ENCODE results near the gene DRAM1.

DNA sequence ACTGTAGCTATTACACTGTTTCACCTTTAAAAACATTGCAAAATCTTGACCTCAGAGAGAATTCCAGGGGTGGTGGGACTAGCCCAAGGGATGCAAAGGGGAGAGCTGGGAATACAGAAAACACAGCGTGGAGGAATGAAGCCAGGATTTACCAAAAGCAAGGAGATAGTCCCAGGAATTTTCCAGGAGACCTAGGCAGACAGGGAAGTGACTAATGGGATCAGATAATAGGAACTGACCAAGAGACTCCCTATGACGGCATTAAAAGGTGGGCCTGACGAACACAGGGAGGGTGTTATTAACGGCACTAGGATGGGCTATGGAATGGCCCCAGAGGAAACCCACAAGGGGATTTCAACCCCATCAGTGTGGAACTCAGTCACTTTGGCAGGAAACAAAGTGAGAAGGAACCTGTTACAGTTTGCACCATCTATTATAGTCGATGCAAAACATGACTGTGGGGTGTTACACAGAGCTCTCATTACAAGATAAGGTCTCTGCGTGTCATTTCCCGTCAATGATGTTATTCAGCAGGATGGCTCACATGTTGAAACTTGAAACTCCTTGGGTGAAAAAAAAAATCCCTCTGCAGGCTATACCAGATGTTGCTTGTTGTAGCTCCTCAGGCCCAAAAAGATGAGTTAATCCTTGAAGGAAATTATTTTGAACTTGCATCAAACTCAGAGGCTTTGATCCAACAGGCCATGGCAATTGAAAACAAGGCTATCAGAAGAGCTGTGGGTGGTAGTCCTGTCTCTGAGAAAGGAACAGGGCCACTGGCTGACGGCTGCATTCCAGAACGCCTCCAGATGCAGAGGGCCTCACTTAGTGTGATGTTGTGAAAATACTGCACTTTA is 58.7 kb downstream of the DRAM1 start:
- TF ChIP-seq, protein P1, sequence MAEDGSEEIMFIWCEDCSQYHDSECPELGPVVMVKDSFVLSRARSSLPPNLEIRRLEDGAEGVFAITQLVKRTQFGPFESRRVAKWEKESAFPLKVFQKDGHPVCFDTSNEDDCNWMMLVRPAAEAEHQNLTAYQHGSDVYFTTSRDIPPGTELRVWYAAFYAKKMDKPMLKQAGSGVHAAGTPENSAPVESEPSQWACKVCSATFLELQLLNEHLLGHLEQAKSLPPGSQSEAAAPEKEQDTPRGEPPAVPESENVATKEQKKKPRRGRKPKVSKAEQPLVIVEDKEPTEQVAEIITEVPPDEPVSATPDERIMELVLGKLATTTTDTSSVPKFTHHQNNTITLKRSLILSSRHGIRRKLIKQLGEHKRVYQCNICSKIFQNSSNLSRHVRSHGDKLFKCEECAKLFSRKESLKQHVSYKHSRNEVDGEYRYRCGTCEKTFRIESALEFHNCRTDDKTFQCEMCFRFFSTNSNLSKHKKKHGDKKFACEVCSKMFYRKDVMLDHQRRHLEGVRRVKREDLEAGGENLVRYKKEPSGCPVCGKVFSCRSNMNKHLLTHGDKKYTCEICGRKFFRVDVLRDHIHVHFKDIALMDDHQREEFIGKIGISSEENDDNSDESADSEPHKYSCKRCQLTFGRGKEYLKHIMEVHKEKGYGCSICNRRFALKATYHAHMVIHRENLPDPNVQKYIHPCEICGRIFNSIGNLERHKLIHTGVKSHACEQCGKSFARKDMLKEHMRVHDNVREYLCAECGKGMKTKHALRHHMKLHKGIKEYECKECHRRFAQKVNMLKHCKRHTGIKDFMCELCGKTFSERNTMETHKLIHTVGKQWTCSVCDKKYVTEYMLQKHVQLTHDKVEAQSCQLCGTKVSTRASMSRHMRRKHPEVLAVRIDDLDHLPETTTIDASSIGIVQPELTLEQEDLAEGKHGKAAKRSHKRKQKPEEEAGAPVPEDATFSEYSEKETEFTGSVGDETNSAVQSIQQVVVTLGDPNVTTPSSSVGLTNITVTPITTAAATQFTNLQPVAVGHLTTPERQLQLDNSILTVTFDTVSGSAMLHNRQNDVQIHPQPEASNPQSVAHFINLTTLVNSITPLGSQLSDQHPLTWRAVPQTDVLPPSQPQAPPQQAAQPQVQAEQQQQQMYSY (CRISPR knock-in tag; IDR thresholded peaks at IDR 0.05) = no peak
- TF ChIP-seq, protein P2, sequence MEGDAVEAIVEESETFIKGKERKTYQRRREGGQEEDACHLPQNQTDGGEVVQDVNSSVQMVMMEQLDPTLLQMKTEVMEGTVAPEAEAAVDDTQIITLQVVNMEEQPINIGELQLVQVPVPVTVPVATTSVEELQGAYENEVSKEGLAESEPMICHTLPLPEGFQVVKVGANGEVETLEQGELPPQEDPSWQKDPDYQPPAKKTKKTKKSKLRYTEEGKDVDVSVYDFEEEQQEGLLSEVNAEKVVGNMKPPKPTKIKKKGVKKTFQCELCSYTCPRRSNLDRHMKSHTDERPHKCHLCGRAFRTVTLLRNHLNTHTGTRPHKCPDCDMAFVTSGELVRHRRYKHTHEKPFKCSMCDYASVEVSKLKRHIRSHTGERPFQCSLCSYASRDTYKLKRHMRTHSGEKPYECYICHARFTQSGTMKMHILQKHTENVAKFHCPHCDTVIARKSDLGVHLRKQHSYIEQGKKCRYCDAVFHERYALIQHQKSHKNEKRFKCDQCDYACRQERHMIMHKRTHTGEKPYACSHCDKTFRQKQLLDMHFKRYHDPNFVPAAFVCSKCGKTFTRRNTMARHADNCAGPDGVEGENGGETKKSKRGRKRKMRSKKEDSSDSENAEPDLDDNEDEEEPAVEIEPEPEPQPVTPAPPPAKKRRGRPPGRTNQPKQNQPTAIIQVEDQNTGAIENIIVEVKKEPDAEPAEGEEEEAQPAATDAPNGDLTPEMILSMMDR (IDR thresholded peaks at IDR 0.05) = no peak
- TF ChIP-seq, protein P3, sequence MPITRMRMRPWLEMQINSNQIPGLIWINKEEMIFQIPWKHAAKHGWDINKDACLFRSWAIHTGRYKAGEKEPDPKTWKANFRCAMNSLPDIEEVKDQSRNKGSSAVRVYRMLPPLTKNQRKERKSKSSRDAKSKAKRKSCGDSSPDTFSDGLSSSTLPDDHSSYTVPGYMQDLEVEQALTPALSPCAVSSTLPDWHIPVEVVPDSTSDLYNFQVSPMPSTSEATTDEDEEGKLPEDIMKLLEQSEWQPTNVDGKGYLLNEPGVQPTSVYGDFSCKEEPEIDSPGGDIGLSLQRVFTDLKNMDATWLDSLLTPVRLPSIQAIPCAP (CRISPR knock-in tag; IDR thresholded peaks at IDR 0.05) = no peak
- TF ChIP-seq JUN (CRISPR knock-in tag; IDR thresholded peaks at IDR 0.05) = no peak
- no peak for TF ChIP-seq NR3C1 (CRISPR knock-in tag; conservative IDR thresholded peaks at IDR 0.05; ENCODE audit: low read depth)
- no peak for TF ChIP-seq ZNF396 (CRISPR knock-in tag; IDR thresholded peaks at IDR 0.05; ENCODE audit: borderline replicate concordance)
- no peak for TF ChIP-seq TP53 (CRISPR knock-in tag; IDR thresholded peaks at IDR 0.05)
- TF ChIP-seq CBFB (CRISPR knock-in tag; IDR thresholded peaks at IDR 0.05; ENCODE audit: low read depth) = no peak
- TF ChIP-seq, protein P4, sequence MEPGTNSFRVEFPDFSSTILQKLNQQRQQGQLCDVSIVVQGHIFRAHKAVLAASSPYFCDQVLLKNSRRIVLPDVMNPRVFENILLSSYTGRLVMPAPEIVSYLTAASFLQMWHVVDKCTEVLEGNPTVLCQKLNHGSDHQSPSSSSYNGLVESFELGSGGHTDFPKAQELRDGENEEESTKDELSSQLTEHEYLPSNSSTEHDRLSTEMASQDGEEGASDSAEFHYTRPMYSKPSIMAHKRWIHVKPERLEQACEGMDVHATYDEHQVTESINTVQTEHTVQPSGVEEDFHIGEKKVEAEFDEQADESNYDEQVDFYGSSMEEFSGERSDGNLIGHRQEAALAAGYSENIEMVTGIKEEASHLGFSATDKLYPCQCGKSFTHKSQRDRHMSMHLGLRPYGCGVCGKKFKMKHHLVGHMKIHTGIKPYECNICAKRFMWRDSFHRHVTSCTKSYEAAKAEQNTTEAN (CRISPR knock-in tag; IDR thresholded peaks at IDR 0.05) = no peak
- no peak for TF ChIP-seq SP1 (CRISPR knock-in tag; conservative IDR thresholded peaks at IDR 0.05)
- no peak for TF ChIP-seq IRF2 (CRISPR knock-in tag; IDR thresholded peaks at IDR 0.05; ENCODE audit: borderline replicate concordance, low read depth)
- TF ChIP-seq, protein P5, sequence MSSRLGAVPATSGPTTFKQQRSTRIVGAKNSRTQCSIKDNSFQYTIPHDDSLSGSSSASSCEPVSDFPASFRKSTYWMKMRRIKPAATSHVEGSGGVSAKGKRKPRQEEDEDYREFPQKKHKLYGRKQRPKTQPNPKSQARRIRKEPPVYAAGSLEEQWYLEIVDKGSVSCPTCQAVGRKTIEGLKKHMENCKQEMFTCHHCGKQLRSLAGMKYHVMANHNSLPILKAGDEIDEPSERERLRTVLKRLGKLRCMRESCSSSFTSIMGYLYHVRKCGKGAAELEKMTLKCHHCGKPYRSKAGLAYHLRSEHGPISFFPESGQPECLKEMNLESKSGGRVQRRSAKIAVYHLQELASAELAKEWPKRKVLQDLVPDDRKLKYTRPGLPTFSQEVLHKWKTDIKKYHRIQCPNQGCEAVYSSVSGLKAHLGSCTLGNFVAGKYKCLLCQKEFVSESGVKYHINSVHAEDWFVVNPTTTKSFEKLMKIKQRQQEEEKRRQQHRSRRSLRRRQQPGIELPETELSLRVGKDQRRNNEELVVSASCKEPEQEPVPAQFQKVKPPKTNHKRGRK (CRISPR knock-in tag; IDR thresholded peaks at IDR 0.05; ENCODE audit: borderline replicate concordance) = no peak
- TF ChIP-seq ELF4 (CRISPR knock-in tag; IDR thresholded peaks at IDR 0.05; ENCODE audit: low read depth) = no peak

Measured in WTC11 (cell line).